Measurements from ENCODE around the gene RCCD1. TPM values are rescaled to one million over a fixed set of nuclear protein-coding genes. Genes with fewer than 3 reads are reported as not detected.

Gene RCCD1
- total RNA-seq, 1 experiment from 2014 or later, result 38.5 TPM

DNA sequence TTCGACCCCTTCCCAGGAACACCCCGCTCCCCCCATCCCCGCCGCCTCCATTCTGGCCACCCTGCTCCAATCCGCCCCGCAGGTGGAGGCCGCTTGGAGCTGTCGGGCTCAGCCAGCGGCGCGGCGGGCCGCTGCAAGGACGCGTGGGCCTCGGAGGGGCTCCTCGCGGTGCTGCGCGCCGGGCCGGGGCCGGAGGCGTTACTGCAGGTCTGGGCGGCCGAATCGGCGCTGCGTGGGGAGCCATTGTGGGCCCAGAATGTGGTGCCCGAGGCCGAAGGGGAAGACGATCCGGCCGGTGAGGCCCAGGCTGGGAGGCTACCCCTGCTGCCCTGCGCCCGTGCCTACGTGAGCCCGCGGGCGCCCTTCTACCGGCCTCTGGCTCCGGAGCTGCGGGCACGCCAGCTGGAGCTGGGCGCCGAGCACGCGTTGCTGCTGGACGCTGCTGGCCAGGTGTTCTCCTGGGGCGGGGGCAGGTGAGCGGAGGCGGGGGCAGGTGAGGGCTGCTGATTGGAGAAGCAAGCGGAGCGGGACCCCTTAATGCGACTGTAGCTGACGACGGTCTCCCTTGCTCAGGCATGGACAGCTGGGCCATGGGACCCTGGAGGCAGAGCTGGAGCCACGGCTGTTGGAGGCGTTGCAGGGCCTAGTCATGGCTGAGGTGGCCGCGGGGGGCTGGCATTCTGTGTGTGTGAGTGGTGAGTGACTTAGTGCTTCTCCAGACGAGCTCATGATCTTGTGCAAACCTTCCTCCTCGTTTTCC lies 2.5 kb downstream of the RCCD1 start:
- Histone ChIP-seq H3K27me3 (ENCODE audit: insufficient read depth, low read length) (no peaks in the 10 kb centered on the region), H2AFZ (ENCODE audit: low read depth, low read length, poor library complexity, severe bottlenecking) (no peak overlapping the region), H3K36me3 (ENCODE audit: control insufficient read depth in 1 of 2, insufficient read depth in 2 of 2, low read length in 2 of 2) (peaks cover 6 to 18% of the 10 kb centered on the region in 2 experiments), H3K9ac (ENCODE audit: low read length) (no peak overlapping the region), H3K4me2 (ENCODE audit: low read length) (no peak overlapping the region), H3K27ac (ENCODE audit: low read depth, low read length) (no peak overlapping the region; the same call in 1 of the 2 replicates), H3K9me2 (ENCODE audit: insufficient read depth) (no peaks in the 10 kb centered on the region), H4K20me1 (ENCODE audit: insufficient read depth) (no peaks in the 10 kb centered on the region), H3K9me3 (ENCODE audit: control insufficient read depth in 1 of 2, insufficient read depth in 1 of 2, low read depth in 1 of 2, low read length in 2 of 2) (no peaks in the 10 kb centered on the region), H3K4me3 (replicated peaks in 1 of 2; ENCODE audit: low read depth in 1 of 2, low read length in 2 of 2) (no peak overlapping the region), H3K4me1 (ENCODE audit: control insufficient read depth in 1 of 2, insufficient read depth in 2 of 2, low read length in 2 of 2) (peaks cover 11 to 23% of the 10 kb centered on the region in 2 experiments), H3K79me2 (ENCODE audit: insufficient read depth, low read length) (peaks cover 24% of the 10 kb centered on the region)
- RAD21 ChIA-PET (ENCODE audit: low non-redundant PET in 1 of 2, low total read pairs in 2 of 2, uncharacterized antibody in 2 of 2, unreplicated experiment in 2 of 2), result no interaction called here
- POLR2A ChIA-PET, result no interaction called here
- DNase-seq (ENCODE audit: low read depth, low spot score) (no peak), ATAC-seq (no peak)
- CTCF ChIA-PET, result interaction anchor here (1.1 to 4.0 kb wide), 2 partner anchors 24 to 25 kb away, joined by 6 to 35 read pairs; partner anchors contain the start of genes HDDC3 and UNC45A
- intact Hi-C loops (cut with micrococcal nuclease), result no loop called here
- BruUV-seq (replicated peaks), result no TSS peak
- no peak for TF ChIP-seq EZH2 (IDR thresholded peaks at IDR 0.05)

DNA sequence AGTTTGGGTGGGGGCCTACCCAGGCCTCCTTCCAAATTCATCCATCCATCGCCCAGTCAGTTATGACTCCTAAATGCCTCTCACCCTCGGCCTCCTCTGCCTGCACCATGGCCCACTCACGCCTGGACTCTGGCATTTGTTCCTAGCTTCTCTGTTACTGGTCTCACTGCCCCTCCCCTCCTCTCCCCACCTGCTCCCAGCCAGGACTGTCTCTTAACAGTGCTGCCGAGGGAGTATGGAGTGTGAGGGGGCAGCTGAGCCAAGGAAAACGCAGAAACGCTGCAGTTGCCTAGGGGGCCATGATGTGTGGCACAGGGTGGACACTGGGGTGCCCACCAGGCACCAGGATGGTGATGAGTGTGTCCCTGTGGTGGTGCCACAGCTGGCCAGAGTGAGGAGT lies 3.1 kb downstream of the RCCD1 start:
- H3K9ac ChIP-seq (ENCODE audit: low read length), result no peak overlapping the region
- peaks cover 27% of the 10 kb centered on the region for H3K79me2 ChIP-seq (ENCODE audit: insufficient read depth, low read length)
- POLR2A ChIA-PET, result no interaction called here
- ATAC-seq (no peak), DNase-seq (ENCODE audit: low read depth, low spot score) (no peak)
- no peaks in the 10 kb centered on the region for H4K20me1 ChIP-seq (ENCODE audit: insufficient read depth)
- peaks cover 11 to 23% of the 10 kb centered on the region in 2 experiments for H3K4me1 ChIP-seq (ENCODE audit: control insufficient read depth in 1 of 2, insufficient read depth in 2 of 2, low read length in 2 of 2)
- H3K9me3 ChIP-seq (ENCODE audit: control insufficient read depth in 1 of 2, insufficient read depth in 1 of 2, low read depth in 1 of 2, low read length in 2 of 2), result no peaks in the 10 kb centered on the region
- no peak overlapping the region for H3K27ac ChIP-seq (ENCODE audit: low read depth, low read length)
- intact Hi-C loops (cut with micrococcal nuclease), result no loop called here
- no peak for TF ChIP-seq EZH2 (IDR thresholded peaks at IDR 0.05)
- no peak overlapping the region for H3K4me2 ChIP-seq (ENCODE audit: low read length)
- no TSS peak for BruUV-seq (replicated peaks)
- CTCF ChIA-PET, result interaction anchor here (1.1 to 2.6 kb wide), 2 partner anchors 23 to 25 kb away, joined by 6 to 8 read pairs; partner anchors contain the start of genes HDDC3 and UNC45A
- no peaks in the 10 kb centered on the region for H3K27me3 ChIP-seq (ENCODE audit: insufficient read depth, low read length)
- H3K9me2 ChIP-seq (ENCODE audit: insufficient read depth), result no peaks in the 10 kb centered on the region
- RAD21 ChIA-PET (ENCODE audit: low non-redundant PET in 1 of 2, low total read pairs in 2 of 2, uncharacterized antibody in 2 of 2, unreplicated experiment in 2 of 2), result no interaction called here
- no peak overlapping the region for H2AFZ ChIP-seq (ENCODE audit: low read depth, low read length, poor library complexity, severe bottlenecking)
- peaks cover 9 to 19% of the 10 kb centered on the region in 2 experiments for H3K36me3 ChIP-seq (ENCODE audit: control insufficient read depth in 1 of 2, insufficient read depth in 2 of 2, low read length in 2 of 2)
- no peak overlapping the region for H3K4me3 ChIP-seq (replicated peaks in 1 of 2; ENCODE audit: low read depth in 1 of 2, low read length in 2 of 2)
